Neural cell (in vitro differentiated cells): ENCODE results near the gene POLE.
"Not testable (repeated sequence)": the region's sequence is repeated elsewhere in the genome, so short reads cannot be mapped to it uniquely, and the experiment has no call there.

Experiments
- CTCF ChIP-seq: fragments of 450-650 bp; IDR thresholded peaks from 2 replicates; pipeline ENCODE4 v1.5.1; 2014; ENCODE audit warnings: antibody characterized with exemption, mild to moderate bottlenecking, moderate library complexity; ENCODE audit not compliant: poor library complexity, severe bottlenecking
- EP300 ChIP-seq: fragments of 450-650 bp; conservative IDR thresholded peaks from 2 replicates; pipeline ENCODE4 v1.6.1; 2014; ENCODE audit warnings: antibody characterized with exemption, mild to moderate bottlenecking, moderate library complexity; ENCODE audit not compliant: poor library complexity, severe bottlenecking
- POLR2AphosphoS5 ChIP-seq: IDR thresholded peaks from 2 replicates; pipeline ENCODE4 v1.6.1; 2012
- RAD21 ChIP-seq: fragments of 450-650 bp; conservative IDR thresholded peaks from 2 replicates; pipeline ENCODE4 v1.6.1; 2014; ENCODE audit warnings: antibody characterized with exemption, mild to moderate bottlenecking, moderate library complexity
- TAF1 ChIP-seq: IDR thresholded peaks from 2 replicates; pipeline ENCODE4 v1.6.1; 2012; ENCODE audit warnings: low read depth

- not testable (repeated sequence) for TF ChIP-seq TAF1, CTCF, POLR2AphosphoS5, RAD21, EP300
These were observed 4.9 kb upstream of the POLE start for GRCh38 chr12:132692030-132692429.
